OCI-LY1 (cell line): Measurements from ENCODE around the gene GDPD1.
"Not testable (repeated sequence)": the region's sequence is repeated elsewhere in the genome, so short reads cannot be mapped to it uniquely, and the experiment has no call there.

Experiments
- EZH2 ChIP-seq: fragments of 200-600 bp; sonication (generic), shearing (Covaris generic); IDR thresholded peaks from 2 replicates; pipeline ENCODE4 v1.8.0; 2017; ENCODE audit warnings: borderline replicate concordance, mixed run types, mild to moderate bottlenecking, antibody characterized with exemption, low read length, moderate library complexity, mixed read lengths
- TF ChIP-seq, protein P1 (sequence below): fragments of 200-600 bp; sonication (generic), shearing (Covaris generic); IDR thresholded peaks from 2 replicates; pipeline ENCODE4 v1.5.1; 2017; ENCODE audit warnings: mild to moderate bottlenecking, antibody characterized with exemption, low read length, moderate library complexity, mixed read lengths

DNA sequence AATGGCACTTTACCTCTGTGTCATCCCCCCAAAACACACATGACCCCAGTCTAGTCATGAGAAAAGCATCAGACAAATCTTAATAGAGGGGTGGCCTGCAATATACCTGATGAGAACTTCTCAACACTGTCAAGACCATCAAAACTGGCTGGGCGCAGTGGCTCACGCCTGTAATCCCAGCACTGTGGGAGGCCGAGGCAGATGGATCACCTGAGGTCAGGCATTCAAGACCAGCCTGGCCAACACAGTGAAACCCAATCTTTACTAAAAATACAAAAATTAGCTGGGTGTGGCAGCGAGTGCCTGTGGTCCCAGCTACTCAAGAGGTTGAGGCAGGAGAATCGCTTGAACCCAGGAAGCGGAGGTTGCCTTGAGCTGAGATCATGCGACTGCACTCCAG is 91.2 kb downstream of the GDPD1 start:
- TF ChIP-seq, protein P1, sequence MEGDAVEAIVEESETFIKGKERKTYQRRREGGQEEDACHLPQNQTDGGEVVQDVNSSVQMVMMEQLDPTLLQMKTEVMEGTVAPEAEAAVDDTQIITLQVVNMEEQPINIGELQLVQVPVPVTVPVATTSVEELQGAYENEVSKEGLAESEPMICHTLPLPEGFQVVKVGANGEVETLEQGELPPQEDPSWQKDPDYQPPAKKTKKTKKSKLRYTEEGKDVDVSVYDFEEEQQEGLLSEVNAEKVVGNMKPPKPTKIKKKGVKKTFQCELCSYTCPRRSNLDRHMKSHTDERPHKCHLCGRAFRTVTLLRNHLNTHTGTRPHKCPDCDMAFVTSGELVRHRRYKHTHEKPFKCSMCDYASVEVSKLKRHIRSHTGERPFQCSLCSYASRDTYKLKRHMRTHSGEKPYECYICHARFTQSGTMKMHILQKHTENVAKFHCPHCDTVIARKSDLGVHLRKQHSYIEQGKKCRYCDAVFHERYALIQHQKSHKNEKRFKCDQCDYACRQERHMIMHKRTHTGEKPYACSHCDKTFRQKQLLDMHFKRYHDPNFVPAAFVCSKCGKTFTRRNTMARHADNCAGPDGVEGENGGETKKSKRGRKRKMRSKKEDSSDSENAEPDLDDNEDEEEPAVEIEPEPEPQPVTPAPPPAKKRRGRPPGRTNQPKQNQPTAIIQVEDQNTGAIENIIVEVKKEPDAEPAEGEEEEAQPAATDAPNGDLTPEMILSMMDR: not testable (repeated sequence)
- not testable (repeated sequence) for TF ChIP-seq EZH2
